Brain microvascular endothelial cell (primary cell): ENCODE measurements around the gene MTUS2.

Experiments
- DNase-seq: peaks from one replicate; pipeline ENCODE4 v3.0.0-alpha.2; 2020
- H3K27ac ChIP-seq: fragments of 250-450 bp; sonication (Bioruptor Pico); 2 replicates; pipeline ENCODE4 v1.5.1; 2020; ENCODE audit warnings: mild to moderate bottlenecking, moderate library complexity
- H3K27me3 ChIP-seq: fragments of 250-450 bp; sonication (Bioruptor Pico); replicated peaks from 2 replicates; pipeline ENCODE4 v1.5.1; 2020; ENCODE audit warnings: mild to moderate bottlenecking
- H3K36me3 ChIP-seq: fragments of 250-450 bp; sonication (Bioruptor Pico); replicated peaks from 2 replicates; pipeline ENCODE4 v1.5.1; 2020; ENCODE audit warnings: mild to moderate bottlenecking
- H3K4me3 ChIP-seq: 2 replicates; pipeline ENCODE4 v1.5.1; 2011; ENCODE audit warnings: low read depth, mild to moderate bottlenecking, control low read depth, low read length, moderate library complexity
- CTCF ChIP-seq: IDR thresholded peaks from 2 replicates; pipeline ENCODE4 v1.5.1; 2011; ENCODE audit warnings: low read depth, mild to moderate bottlenecking, moderate library complexity, low read length, control low read depth, inconsistent platforms; ENCODE audit errors: missing control alignments
- in situ Hi-C: cut with HindIII; loops from 2 replicates; pipeline ENCODE4 v1.10.0; 2017; ENCODE audit warnings: low sequenced_read_pairs, low pct_ligation_motif_present

MTUS2 gene

GRCh38 chr13:29509999-29510589, 690.0 kb downstream of the MTUS2 start:
- peaks cover 42% of the 10 kb centered on the region for H3K36me3 ChIP-seq
- in situ Hi-C loops: no loop called here
- H3K4me3 ChIP-seq: no peak overlapping the region
- TF ChIP-seq CTCF: no peak
- H3K27ac ChIP-seq: peak overlapping the region; percentile 86
- no peaks in the 10 kb centered on the region for H3K27me3 ChIP-seq
- DNase-seq: peak; percentile 58

GRCh38 chr13:29510651-29511084, 690.5 kb downstream of the MTUS2 start:
- DNase-seq: no peak
- Histone ChIP-seq H3K4me3 (no peak overlapping the region), H3K27ac (peak overlapping the region; percentile 86), H3K27me3 (no peaks in the 10 kb centered on the region), H3K36me3 (peaks cover 47% of the 10 kb centered on the region)
- in situ Hi-C loops: no loop called here
- TF ChIP-seq CTCF: no peak

- peaks cover 53% of the 10 kb centered on the region for H3K36me3 ChIP-seq
- TF ChIP-seq CTCF: no peak
- no peak overlapping the region for H3K4me3 ChIP-seq
- H3K27ac ChIP-seq: no peak overlapping the region
- no peak for DNase-seq
- in situ Hi-C loops: no loop called here
- H3K27me3 ChIP-seq: no peaks in the 10 kb centered on the region
Measured at GRCh38 chr13:29511106-29511796, 691.1 kb downstream of the MTUS2 start.

GRCh38 chr13:29511980-29512379, 691.8 kb downstream of the MTUS2 start:
- in situ Hi-C loops: no loop called here
- no peaks in the 10 kb centered on the region for H3K27me3 ChIP-seq
- H3K36me3 ChIP-seq: peaks cover 60% of the 10 kb centered on the region
- H3K4me3 ChIP-seq: no peak overlapping the region
- DNase-seq: no peak
- TF ChIP-seq CTCF: no peak
- no peak overlapping the region for H3K27ac ChIP-seq

- DNase-seq: no peak
- Histone ChIP-seq H3K4me3 (no peak overlapping the region), H3K27me3 (no peaks in the 10 kb centered on the region), H3K27ac (no peak overlapping the region), H3K36me3 (peaks cover 71% of the 10 kb centered on the region)
- no peak for TF ChIP-seq CTCF
- in situ Hi-C loops: no loop called here
Measured at GRCh38 chr13:29513002-29513980, 693.2 kb downstream of the MTUS2 start.
